NCI-H2081 treated with DMSO at 0.1 percent for 48 hours (cell line): ENCODE data around the gene FOXP1.

Source experiments
- DNase-seq: peaks from one replicate; lab custom pipeline; 2025; lab: John Stamatoyannopoulos, UW

The FOXP1 gene

GRCh38 chr3:71307991-71308697 lies 275.4 kb downstream of the FOXP1 start:
- no peak for DNase-seq

DNA sequence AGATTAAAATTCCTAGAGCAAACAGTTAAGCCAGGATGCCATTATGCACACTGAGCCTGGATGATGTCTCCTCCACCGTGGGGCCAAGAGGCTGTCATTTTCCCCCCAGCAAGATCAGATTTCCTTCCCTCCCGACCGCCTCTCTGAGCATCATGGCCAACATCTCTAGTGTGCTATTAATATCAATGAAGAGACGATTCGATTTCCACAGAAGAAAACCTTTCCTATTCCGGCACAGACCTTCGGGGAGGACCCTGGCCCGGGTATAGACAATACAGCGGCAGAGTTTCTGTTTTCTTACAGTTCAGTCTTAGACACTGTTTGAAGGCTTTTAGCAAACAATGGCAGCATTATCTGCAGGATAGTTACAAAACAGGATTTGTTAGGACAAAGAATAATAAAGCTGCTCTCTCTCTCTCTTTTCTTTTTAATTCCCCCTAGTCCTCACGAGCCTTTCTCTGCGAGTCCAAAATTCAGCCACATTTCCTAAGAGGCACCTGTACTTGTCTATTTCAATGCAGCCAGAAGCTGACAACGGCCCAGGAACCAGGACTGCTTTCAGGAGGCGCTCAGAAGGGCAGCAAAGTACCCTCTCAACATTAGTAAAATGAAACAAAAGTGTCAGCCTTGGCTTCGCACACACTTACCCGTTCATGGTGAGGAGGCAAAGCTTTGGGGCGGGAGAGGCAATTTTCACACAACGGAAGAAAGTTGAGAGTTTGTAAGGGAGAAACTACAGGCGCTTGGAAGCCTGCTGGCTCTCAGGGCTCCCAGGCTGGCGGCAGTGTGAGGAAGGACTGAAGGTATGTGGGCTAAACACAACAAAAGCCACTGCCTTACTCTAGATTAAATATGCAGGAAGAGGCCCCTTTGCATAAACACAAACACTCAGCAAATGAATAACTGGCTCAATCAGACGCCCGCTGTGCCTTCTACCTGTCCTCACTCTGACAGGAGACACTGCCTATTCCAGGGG lies 278.0 kb downstream of the FOXP1 start:
- DNase-seq: no peak

DNA sequence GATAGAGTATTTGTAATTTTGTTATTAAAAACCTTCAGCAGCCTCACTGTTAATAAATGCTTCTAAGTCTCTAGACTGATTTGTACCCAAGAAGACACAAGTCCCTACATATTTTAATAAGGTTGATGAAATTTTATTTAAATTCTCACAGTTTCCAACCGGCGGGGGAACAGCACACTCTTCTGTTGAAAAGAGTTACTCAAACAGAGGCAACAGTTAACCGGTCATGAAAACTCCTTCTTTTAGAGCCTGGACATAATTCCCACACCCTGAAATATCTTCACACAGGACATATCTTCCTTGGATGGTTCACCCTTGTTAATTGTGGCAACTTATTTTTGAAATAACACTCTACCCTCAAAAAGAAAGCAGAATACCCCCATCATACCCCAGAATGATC lies 278.8 kb downstream of the FOXP1 start:
- no peak for DNase-seq

GRCh38 chr3:71304247-71304646 lies 279.3 kb downstream of the FOXP1 start:
- no peak for DNase-seq

- no peak for DNase-seq
Observed at GRCh38 chr3:71303627-71304200, 279.8 kb downstream of the FOXP1 start.

DNA sequence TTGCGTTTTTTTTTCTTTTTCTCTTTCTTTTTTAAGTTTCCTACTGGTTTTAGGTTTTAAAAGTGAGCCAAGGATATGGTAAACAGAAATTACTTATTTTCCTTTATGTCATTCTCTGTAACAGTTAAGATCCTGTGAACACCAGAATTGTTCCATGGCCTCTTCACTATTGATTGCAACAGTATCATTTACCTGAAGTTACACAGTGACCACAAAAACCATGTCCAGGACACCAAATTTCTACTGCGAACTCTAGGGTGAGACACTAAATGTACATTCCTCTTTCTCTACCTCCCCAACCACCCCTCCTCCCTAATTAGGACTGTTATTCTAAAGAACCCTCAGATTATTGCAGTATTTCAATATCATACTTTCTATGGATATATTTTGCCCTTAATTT lies 280.9 kb downstream of the FOXP1 start:
- DNase-seq: no peak

- DNase-seq: no peak
Observed at GRCh38 chr3:71300951-71301393, 282.6 kb downstream of the FOXP1 start.

- DNase-seq: no peak
Observed at GRCh38 chr3:71299160-71299559, 284.4 kb downstream of the FOXP1 start.

GRCh38 chr3:71294919-71295318 lies 288.6 kb downstream of the FOXP1 start:
- DNase-seq: no peak

GRCh38 chr3:71290301-71290700 lies 293.2 kb downstream of the FOXP1 start:
- no peak for DNase-seq

DNA sequence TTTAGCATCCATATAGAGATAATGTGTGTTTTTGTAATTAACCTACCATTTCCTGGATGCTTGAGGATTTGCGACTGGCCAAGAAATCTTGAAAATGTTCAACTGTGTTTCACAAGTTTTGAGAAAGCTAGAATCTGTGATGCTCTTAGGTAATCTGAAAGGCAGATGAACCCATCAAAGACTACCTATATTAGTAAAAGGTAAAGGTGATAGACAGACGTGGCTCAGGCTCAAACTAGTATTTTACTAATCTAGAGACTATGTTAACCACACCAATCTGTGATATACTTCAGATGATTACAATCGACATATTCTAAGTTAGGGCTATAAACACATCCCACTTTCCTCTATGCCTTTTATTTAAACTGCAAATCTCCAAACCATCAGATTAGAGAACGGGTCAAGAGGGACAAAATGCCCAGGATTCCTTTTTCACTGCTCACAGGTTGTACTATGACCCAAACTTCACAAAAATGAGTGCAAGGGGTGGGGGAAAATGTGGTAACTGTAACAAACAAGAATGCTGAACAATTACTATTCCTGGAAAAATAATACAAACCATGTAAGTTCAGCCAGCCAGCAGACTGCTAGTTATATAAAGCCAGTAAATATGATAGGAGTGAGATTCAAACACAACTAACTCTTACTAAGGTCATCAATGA lies 295.1 kb downstream of the FOXP1 start:
- no peak for DNase-seq

DNA sequence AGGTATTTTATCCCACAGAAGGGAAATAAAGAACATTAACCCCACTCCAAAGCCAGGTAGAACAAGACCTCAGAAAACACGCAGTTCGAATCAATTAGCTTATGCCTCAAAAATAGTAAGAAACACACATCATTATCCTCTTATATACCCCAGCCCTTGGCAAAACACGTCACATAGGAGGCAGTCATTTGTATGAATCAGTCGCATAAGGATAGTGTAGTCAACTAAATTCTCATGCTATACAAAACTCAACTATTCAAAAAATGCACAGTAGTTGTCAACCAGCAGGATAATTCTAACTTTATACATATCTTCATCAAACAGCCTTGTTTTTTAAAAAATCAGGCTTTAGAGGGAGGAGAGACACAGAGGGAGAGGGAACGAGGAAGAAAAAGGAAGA lies 298.4 kb downstream of the FOXP1 start:
- DNase-seq: no peak

GRCh38 chr3:71282976-71283375 lies 300.6 kb downstream of the FOXP1 start:
- DNase-seq: no peak

DNA sequence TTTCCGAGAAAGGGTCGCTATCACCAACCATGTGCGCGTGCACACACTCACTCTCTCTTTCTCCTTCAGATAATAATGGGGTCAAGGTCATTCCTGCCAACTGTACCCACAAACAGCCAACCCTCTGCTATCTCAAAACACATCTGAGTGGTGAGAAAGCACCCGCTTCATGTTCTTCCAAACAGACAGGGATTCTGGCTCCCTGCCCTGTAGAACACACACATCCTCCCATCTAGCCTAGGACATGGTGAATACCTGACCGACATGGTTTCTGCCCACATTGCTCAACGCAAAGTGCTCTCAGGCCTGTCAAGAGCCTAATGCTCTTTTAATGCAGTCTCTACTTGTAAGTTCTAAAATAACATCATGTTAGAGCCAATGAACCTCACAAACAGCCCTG lies 302.2 kb downstream of the FOXP1 start:
- DNase-seq: no peak

DNA sequence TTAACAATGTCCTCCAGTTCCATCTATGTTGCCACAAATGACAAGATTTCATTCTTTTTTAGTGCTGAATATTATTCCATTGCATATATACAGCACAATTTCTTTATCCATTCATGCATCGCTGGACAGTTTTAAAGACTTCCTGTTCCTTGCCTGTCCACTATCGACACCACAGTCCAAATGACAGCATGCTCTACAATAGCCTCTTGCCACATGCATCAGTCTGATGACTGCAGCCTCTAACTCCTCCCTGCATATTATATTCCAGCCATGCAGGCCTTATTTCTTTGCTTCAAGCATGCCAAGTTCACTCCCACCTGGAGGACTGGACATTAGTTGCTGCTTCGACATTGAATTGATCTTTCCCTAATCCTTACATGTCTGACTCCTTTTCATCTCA lies 306.2 kb downstream of the FOXP1 start:
- no peak for DNase-seq

- no peak for DNase-seq
Observed at GRCh38 chr3:71276531-71276930, 307.0 kb downstream of the FOXP1 start.

GRCh38 chr3:71273453-71273852 lies 310.1 kb downstream of the FOXP1 start:
- DNase-seq: no peak

GRCh38 chr3:71271596-71271995 lies 311.9 kb downstream of the FOXP1 start:
- DNase-seq: no peak

GRCh38 chr3:71269906-71270305 lies 313.6 kb downstream of the FOXP1 start:
- DNase-seq: no peak

DNA sequence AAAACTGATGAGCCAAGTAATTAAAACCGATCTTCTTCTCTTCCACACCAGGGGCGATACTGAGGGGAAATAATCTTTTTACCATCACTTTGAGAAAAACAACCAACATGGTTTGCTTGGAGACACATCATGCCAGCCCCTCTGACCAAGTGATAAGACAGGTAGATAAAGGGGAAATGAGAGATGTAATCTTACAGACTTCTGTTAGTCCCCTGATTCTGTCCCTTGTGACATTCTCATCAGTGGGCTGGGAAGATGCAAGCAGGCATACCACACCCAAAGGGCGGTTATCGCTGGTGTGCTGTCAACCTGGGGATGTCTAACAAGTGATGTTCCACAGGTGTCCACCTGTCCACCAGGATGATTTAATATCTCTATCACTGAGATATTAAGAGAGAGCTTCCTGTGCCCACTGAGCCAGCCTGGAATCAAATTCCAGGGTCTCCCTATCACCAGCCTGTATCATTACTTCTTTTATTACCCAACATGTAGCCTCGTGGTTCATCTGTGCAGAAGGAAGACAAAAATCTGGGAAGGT lies 315.0 kb downstream of the FOXP1 start:
- no peak for DNase-seq

DNA sequence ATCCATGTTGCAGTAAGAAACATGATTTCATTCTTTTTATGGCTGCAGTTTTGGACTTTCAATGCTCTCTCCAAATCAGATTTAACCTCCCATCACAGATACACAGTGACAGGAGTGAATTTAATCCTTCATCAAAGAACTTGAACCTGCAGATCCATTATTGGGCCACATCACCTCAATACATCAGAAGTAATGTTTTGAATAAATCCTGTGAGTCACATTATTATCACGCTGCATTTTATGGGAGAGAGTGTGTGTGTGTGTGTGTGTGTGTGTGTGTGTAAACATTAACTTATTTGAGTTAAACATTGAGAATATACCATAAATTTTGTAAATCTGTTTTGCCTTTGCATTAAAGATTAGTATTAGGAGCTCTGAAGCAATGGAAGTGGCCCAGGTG lies 316.7 kb downstream of the FOXP1 start:
- DNase-seq: no peak

DNA sequence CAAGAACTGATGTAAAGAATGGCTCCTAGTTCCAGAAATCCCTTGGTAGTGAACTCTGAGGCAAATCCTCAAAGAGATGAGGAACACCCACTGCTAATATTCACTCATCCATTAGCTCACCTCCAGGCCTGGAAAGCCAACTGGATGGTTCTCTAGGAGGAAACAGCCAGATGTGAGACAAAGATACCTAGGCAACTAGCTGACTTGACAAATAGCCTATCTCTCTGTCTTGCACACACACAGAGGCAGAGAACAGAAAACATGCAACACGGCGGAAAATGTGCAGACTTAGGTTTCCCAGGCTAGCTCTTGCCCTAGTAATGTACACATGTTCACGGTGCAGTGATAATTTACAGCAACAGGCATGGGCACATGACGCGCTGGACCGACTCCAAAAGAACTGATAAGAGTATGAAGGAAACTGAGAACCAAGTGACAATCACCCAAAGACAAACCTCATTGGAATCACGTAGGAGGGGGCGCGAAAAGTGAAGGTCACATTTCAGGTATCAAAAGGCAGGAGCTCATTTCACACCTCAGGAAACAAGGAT lies 318.1 kb downstream of the FOXP1 start:
- no peak for DNase-seq
